CD4-positive, alpha-beta T cell (primary cell): ENCODE results near the gene TBCD. TPM values are rescaled to one million over a fixed set of nuclear protein-coding genes. Genes with fewer than 3 reads are reported as not detected.
"Not testable (repeated sequence)": the region's sequence is repeated elsewhere in the genome, so short reads cannot be mapped to it uniquely, and the experiment has no call there.

Experiments
- ATAC-seq: fragments of 200-7000 bp; cut with Tn5 transposase; one replicate; pipeline ENCODE4 v1.10.0; 2022; ENCODE audit warnings: mild to moderate bottlenecking; ENCODE audit not compliant: poor library complexity
- CTCF ChIA-PET: fragments of 350-600 bp; sonication (Branson Sonifier 250); formaldehyde crosslinking; loops from one replicate; lab custom pipeline; 2021; ENCODE audit warnings: antibody characterized with exemption, inconsistent platforms; lab: Charles Lee
- POLR2A ChIA-PET: fragments of 350-600 bp; sonication (Branson Sonifier 250); formaldehyde crosslinking; loops from one replicate; lab custom pipeline; 2021; ENCODE audit warnings: antibody characterized with exemption, inconsistent platforms; lab: Charles Lee
- DNase-seq, 14 experiments: peaks; one replicate each; pipeline ENCODE4 v3.0.0-alpha.2; 2013 to 2020; ENCODE audit warnings: mixed read lengths in 2 of 14
- H3K27ac ChIP-seq, 2 donors: one replicate each; pipeline versions ENCODE4 v1.5.1 to v1.7.0; 2013; ENCODE audit warnings: low read length in 2 of 2, low read depth in 1 of 2, mild to moderate bottlenecking in 1 of 2
- H3K27me3 ChIP-seq, 2 experiments: 1 replicate in 1 of 2; 2 replicates in 1 of 2; pipeline versions ENCODE4 v1.6.1 to v1.7.0; 2013; ENCODE audit warnings: low read length in 2 of 2, control low read depth in 1 of 2, mild to moderate bottlenecking in 1 of 2, moderate library complexity in 1 of 2; ENCODE audit not compliant: insufficient read depth in 2 of 2, control insufficient read depth in 1 of 2
- H3K36me3 ChIP-seq: one replicate; pipeline ENCODE4 v1.6.1; 2013; ENCODE audit warnings: low read length, control low read depth; ENCODE audit not compliant: insufficient read depth
- H3K4me1 ChIP-seq: one replicate; pipeline ENCODE4 v1.6.1; 2013; ENCODE audit warnings: low read length, control low read depth; ENCODE audit not compliant: insufficient read depth
- H3K4me3 ChIP-seq: one replicate; pipeline ENCODE4 v1.5.1; 2013; ENCODE audit warnings: mild to moderate bottlenecking, low read length, moderate library complexity
- H3K9me3 ChIP-seq, 2 experiments: 1 replicate in 1 of 2; 2 replicates in 1 of 2; pipeline versions ENCODE4 v1.6.1 to v1.7.0; 2013; ENCODE audit warnings: low read length in 2 of 2, mild to moderate bottlenecking in 2 of 2, control low read depth in 1 of 2, moderate library complexity in 1 of 2; ENCODE audit not compliant: control insufficient read depth in 1 of 2, insufficient read depth in 1 of 2
- H3K27ac Mint-ChIP-seq: one replicate; pipeline ENCODE4 v1.8.0; 2020; ENCODE audit warnings: mixed read lengths
- H3K27me3 Mint-ChIP-seq: one replicate; pipeline ENCODE4 v1.8.0; 2021; ENCODE audit warnings: mixed read lengths
- H3K36me3 Mint-ChIP-seq: one replicate; pipeline ENCODE4 v1.8.0; 2021; ENCODE audit warnings: low read depth, mixed read lengths
- H3K4me1 Mint-ChIP-seq: one replicate; pipeline ENCODE4 v1.8.0; 2021; ENCODE audit warnings: low read depth, mixed read lengths
- H3K4me3 Mint-ChIP-seq: one replicate; pipeline ENCODE4 v1.8.0; 2020; ENCODE audit warnings: mild to moderate bottlenecking, mixed read lengths
- H3K9me3 Mint-ChIP-seq: one replicate; pipeline ENCODE4 v1.8.0; 2020; ENCODE audit warnings: mixed read lengths
- intact Hi-C, 2 experiments: fragments of 100-400 bp; cut with DNase I in 1 of 2; cut with micrococcal nuclease in 1 of 2; formaldehyde crosslinking; loops; one replicate each; pipeline versions ENCODE4 v1.15.1 to v1.9.0; 2023 to 2025; cut with DNase I, micrococcal nuclease
- total RNA-seq, 174 experiments: library from RNA in 2 of 174; stranded (reverse) in 2 of 174; gene quantifications; one replicate each; pipeline ENCODE4 v1.2.3 and lab custom pipeline; 2021 to 2026
- TF ChIP-seq, protein P1 (sequence below): fragments of 200-600 bp; IDR thresholded peaks from one replicate; pipeline ENCODE4 v1.8.0; 2022; ENCODE audit warnings: antibody characterized with exemption, mild to moderate bottlenecking

Gene TBCD
- total RNA-seq, 2 experiments from 2014 or later: 74.6 to 80.3 TPM

DNA sequence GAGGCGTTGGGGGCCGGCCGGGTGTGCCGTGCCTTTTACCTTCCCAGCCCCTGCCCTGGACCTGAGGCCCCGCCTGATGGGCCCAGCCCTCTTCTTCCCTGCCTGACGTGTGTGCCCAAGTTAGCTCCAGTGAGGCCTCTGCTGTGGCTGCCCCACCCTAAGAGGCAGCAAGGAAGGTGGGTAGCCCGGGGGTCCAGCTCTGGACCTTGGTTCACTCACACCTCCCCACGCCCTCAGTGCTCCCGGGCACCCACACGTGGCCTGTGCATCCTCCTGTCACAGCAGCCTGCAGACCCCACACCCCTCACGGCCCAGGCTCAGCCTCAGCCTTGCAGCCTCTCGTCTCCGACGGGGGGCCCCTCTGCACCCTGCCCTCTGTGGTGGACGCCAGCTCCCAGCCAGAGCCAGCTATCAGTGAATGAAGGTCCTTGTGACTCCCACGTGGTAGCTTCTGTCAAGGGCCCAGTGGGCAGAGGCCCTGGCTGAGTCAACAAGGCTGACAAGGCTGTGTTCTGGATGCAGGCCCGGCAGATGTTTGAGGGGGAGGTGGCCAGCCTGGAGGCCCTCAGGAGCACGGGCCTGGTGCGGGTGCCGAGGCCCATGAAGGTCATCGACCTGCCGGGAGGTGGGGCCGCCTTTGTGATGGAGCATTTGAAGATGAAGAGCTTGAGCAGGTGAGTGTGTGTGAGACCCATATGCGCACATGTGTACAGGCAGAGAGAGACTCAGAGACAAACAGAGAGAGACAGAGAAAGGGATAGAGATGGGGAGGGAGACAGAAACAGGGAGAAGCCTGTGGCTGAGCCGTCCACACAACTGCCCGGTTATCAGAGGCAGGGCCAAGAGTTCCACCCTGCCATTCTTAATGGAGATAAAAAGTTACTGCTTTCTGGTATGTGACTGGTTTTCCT lies 13.6 kb upstream of the TBCD start:
- H3K27me3 ChIP-seq: peaks cover 0 to 6% of the 10 kb centered on the region in 2 experiments
- H3K4me1 ChIP-seq: peaks cover 9% of the 10 kb centered on the region
- ChIA-PET POLR2A (no interaction called here), CTCF (no interaction called here)
- H3K9me3 ChIP-seq: peaks cover 0 to 25% of the 10 kb centered on the region in 2 experiments
- no peaks in the 10 kb centered on the region for H3K4me1 Mint-ChIP-seq
- no peaks in the 10 kb centered on the region for H3K27me3 Mint-ChIP-seq
- ATAC-seq (no peak), DNase-seq (no peak)
- no peak overlapping the region for H3K27ac Mint-ChIP-seq
- peaks cover 36% of the 10 kb centered on the region for H3K36me3 Mint-ChIP-seq
- TF ChIP-seq, protein P1, sequence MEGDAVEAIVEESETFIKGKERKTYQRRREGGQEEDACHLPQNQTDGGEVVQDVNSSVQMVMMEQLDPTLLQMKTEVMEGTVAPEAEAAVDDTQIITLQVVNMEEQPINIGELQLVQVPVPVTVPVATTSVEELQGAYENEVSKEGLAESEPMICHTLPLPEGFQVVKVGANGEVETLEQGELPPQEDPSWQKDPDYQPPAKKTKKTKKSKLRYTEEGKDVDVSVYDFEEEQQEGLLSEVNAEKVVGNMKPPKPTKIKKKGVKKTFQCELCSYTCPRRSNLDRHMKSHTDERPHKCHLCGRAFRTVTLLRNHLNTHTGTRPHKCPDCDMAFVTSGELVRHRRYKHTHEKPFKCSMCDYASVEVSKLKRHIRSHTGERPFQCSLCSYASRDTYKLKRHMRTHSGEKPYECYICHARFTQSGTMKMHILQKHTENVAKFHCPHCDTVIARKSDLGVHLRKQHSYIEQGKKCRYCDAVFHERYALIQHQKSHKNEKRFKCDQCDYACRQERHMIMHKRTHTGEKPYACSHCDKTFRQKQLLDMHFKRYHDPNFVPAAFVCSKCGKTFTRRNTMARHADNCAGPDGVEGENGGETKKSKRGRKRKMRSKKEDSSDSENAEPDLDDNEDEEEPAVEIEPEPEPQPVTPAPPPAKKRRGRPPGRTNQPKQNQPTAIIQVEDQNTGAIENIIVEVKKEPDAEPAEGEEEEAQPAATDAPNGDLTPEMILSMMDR: no peak
- no peak overlapping the region for H3K4me3 ChIP-seq
- intact Hi-C loops: no loop called here
- H3K9me3 Mint-ChIP-seq: no peaks in the 10 kb centered on the region
- peaks cover 6% of the 10 kb centered on the region for H3K36me3 ChIP-seq
- H3K27ac ChIP-seq: no peak overlapping the region
- no peak overlapping the region for H3K4me3 Mint-ChIP-seq

DNA sequence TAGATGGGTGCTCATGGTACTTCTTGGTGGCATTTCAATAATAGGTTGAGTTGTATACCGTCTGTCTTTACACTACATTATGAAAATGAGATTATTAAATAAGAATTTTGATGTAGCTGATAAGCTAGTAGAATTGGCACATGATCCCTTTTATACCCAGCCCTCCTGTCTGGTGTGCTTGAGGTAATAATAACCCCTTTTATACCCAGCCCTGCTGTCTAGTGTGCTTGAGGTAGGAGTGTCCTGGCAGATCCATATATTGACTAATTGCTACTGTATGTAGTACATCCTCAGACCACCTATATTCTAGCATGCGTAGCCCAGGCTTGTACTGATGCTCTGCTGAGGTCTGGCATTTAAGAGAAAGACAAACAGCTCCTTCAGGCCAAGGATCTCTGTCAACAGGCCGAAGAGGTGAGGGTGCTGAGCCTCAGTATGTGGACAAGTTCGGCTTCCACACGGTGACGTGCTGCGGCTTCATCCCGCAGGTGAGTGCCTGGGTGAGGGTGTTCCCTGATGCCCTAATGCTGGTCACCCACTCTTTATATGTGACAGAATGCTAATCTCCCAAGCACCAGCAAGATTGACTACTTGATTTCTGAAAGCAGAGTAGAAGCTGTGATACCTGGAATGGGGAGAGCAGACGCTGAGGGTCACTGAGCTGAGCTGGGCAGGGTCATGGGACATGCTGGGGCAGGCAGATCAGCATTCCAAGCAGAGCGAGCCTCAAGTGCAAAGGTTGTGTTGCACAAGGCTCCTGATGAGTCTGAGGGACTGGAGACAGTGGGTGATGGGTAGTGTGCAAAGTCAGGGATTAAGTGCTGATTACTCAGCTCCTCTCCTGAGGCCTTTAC lies 10.7 kb upstream of the TBCD start:
- Histone ChIP-seq H3K27me3 (no peaks in the 10 kb centered on the region), H3K36me3 (peaks cover 2% of the 10 kb centered on the region), H3K9me3 (peaks cover 0 to 17% of the 10 kb centered on the region in 2 experiments), H3K27ac (no peak overlapping the region), H3K4me3 (no peak overlapping the region), H3K4me1 (no peaks in the 10 kb centered on the region)
- H3K4me3 Mint-ChIP-seq: no peak overlapping the region
- no peak overlapping the region for H3K27ac Mint-ChIP-seq
- peaks cover 33% of the 10 kb centered on the region for H3K36me3 Mint-ChIP-seq
- H3K4me1 Mint-ChIP-seq: no peaks in the 10 kb centered on the region
- ATAC-seq (no peak), DNase-seq (no peak)
- H3K9me3 Mint-ChIP-seq: no peaks in the 10 kb centered on the region
- ChIA-PET POLR2A (no interaction called here), CTCF (no interaction called here)
- no peaks in the 10 kb centered on the region for H3K27me3 Mint-ChIP-seq
- intact Hi-C loops: no loop called here
- TF ChIP-seq, protein P1: no peak

DNA sequence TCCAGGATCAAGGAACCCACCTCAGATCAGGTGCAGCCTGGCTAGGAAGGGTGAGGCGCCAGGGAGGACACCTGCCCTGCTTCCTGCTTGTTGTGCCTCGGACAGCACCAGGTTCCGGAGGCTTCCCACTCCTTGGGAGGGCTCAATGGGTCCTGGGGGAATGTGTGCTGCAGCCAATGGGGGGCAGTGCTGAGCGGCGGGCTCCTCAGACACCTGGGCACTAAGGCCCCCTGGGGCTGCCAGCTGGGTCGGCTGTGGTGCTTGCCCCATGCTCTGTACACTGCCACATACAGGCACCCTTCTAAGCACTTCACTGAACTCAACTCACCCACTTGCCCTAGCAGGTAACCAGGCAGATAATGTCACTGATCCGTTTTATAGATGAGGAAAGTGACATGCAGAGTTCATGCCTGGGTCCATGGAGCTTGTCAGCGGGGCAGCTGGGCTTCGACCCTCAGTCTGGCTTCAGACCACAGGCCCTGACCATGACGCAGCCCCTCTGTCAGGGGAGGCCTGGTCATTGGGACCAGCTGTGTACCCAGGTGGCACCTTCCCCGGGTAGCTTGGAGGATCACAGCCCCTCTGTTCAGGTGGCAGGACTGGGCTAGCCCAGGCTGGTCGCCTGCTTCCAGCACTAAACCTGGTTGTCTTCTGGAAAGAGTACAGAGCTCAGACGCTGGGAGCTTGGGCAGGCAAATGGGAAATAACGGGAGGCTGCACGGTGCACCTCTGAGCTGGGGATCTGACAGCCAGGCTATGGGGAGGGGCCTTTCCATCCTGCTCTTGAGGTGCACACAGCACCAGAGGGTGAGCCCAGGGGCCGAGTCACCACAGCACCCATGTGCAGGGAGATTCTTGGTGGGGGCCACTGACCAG lies 8.3 kb upstream of the TBCD start:
- H3K4me1 Mint-ChIP-seq: no peaks in the 10 kb centered on the region
- Histone ChIP-seq H3K9me3 (peaks cover 0 to 24% of the 10 kb centered on the region in 2 experiments), H3K36me3 (peaks cover 2% of the 10 kb centered on the region), H3K4me3 (no peak overlapping the region), H3K27ac (no peak overlapping the region), H3K4me1 (no peaks in the 10 kb centered on the region), H3K27me3 (no peaks in the 10 kb centered on the region)
- ATAC-seq: no peak
- ChIA-PET CTCF (no interaction called here), POLR2A (no interaction called here)
- peaks cover 2% of the 10 kb centered on the region for H3K9me3 Mint-ChIP-seq
- no peaks in the 10 kb centered on the region for H3K27me3 Mint-ChIP-seq
- intact Hi-C loops: no loop called here
- no peak overlapping the region for H3K4me3 Mint-ChIP-seq
- TF ChIP-seq, protein P1: no peak
- no peak overlapping the region for H3K27ac Mint-ChIP-seq
- no peak for DNase-seq
- peaks cover 33% of the 10 kb centered on the region for H3K36me3 Mint-ChIP-seq

DNA sequence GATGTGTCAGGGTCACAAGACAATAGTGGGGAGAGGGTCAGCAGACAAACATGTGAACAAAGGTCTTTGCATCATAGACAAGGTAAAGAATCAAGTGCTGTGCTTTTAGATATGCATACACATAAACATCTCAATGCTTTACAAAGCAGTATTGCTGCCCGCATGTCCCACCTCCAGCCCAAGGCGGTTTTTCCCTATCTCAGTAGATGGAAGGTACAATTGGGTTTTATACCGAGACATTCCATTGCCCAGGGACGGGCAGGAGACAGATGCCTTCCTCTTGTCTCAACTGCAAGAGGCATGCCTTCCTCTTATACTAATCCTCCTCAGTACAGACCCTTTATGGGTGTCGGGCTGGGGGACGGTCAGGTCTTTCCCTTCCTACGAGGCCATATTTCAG lies 7.1 kb upstream of the TBCD start:
- H3K27me3 Mint-ChIP-seq, H3K27ac ChIP-seq, intact Hi-C loops, H3K4me1 Mint-ChIP-seq, H3K9me3 Mint-ChIP-seq, H3K27me3 ChIP-seq, CTCF ChIA-PET, DNase-seq, H3K27ac Mint-ChIP-seq, H3K4me3 Mint-ChIP-seq, H3K36me3 ChIP-seq, H3K4me3 ChIP-seq, ATAC-seq, POLR2A ChIA-PET, H3K4me1 ChIP-seq: not testable (repeated sequence)
- peaks cover 0 to 24% of the 10 kb centered on the region in 2 experiments for H3K9me3 ChIP-seq
- H3K36me3 Mint-ChIP-seq: peaks cover 30% of the 10 kb centered on the region
